HepG2 (cell line): ENCODE data around the gene KARS1. TPM values are rescaled to one million over a fixed set of nuclear protein-coding genes. Genes with fewer than 3 reads are reported as not detected.

Source experiments
- ATAC-seq: fragments of 200-7000 bp; cut with Tn5 transposase; 3 replicates; pipeline ENCODE4 v1.9.1; 2020; ENCODE audit warnings: mild to moderate bottlenecking, moderate library complexity
- BruUV-seq: library from RNA; stranded (reverse); fragments of 400-500 nt; replicated peaks from 2 replicates; lab custom pipeline; 2021; lab: Mats Ljungman, UMichigan
- CTCF ChIA-PET: fragments of 300-600 bp; formaldehyde crosslinking; extraction: SDS; loops from one replicate; lab custom pipeline; 2021; ENCODE audit warnings: low total read pairs, inconsistent platforms, low intra/inter-chr PET ratio; lab: Yijun Ruan, JAX
- POLR2A ChIA-PET: fragments of 350-600 bp; sonication (Branson Sonifier 250); formaldehyde crosslinking; loops from one replicate; lab custom pipeline; 2020; ENCODE audit warnings: antibody characterized with exemption, inconsistent platforms; lab: Yijun Ruan, JAX
- DNase-seq: peaks from one replicate; pipeline ENCODE4 v3.0.0-alpha.2; 2015; ENCODE audit warnings: low spot score
- FAIRE-seq: peaks from 3 replicates; lab custom pipeline; 2011; peaks lifted over from hg19 to GRCh38; lab: Jason Lieb, UNC
- H2AFZ ChIP-seq: one replicate; pipeline ENCODE4 v1.6.1; 2011; ENCODE audit warnings: low read length, inconsistent platforms
- H3K27ac ChIP-seq: fragments of 300-600 bp; 3 replicates; pipeline ENCODE4 v1.8.0; 2011; ENCODE audit warnings: mixed run types, mild to moderate bottlenecking, mixed read lengths, low read length, inconsistent platforms; ENCODE audit not compliant: insufficient read depth; ENCODE audit errors: extremely low read length
- H3K27me3 ChIP-seq, 2 experiments: fragments of 200-600 bp in 1 of 2; 2 replicates in 1 of 2; 3 replicates in 1 of 2; pipeline versions ENCODE4 v1.6.0 to v1.8.0; 2011; ENCODE audit warnings: low read length in 2 of 2, mild to moderate bottlenecking in 2 of 2, moderate library complexity in 2 of 2, inconsistent platforms in 1 of 2; ENCODE audit not compliant: insufficient read depth in 2 of 2, control insufficient read depth in 1 of 2
- H3K36me3 ChIP-seq, 2 experiments: fragments of 200-600 bp in 1 of 2; replicated peaks in 1 of 2; 2 replicates in 1 of 2; 3 replicates in 1 of 2; pipeline versions ENCODE4 v1.5.1 to v1.8.0; 2011; ENCODE audit warnings: low read length in 2 of 2, inconsistent platforms in 1 of 2; ENCODE audit not compliant: insufficient read depth in 2 of 2, control insufficient read depth in 1 of 2
- H3K4me1 ChIP-seq: 2 replicates; pipeline ENCODE4 v1.5.1; 2012; ENCODE audit warnings: low read length, inconsistent platforms; ENCODE audit not compliant: insufficient read depth
- H3K4me2 ChIP-seq: 2 replicates; pipeline ENCODE4 v1.6.0; 2011; ENCODE audit warnings: low read depth, low read length, inconsistent platforms
- H3K4me3 ChIP-seq, 3 experiments: fragments of 200-600 bp in 1 of 3; sonication (generic), shearing (Covaris generic) in 1 of 3; replicated peaks in 1 of 3; 2 replicates each; pipeline ENCODE4 v1.5.1; 2011 to 2016; ENCODE audit warnings: low read length in 3 of 3, inconsistent platforms in 2 of 3, low read depth in 2 of 3, mild to moderate bottlenecking in 2 of 3, control low read depth in 1 of 3, mixed read lengths in 1 of 3; ENCODE audit not compliant: insufficient read depth in 1 of 3
- H3K79me2 ChIP-seq: one replicate; pipeline ENCODE4 v1.6.1; 2011; ENCODE audit warnings: low read length, inconsistent platforms; ENCODE audit not compliant: insufficient read depth
- H3K9ac ChIP-seq: 2 replicates; pipeline ENCODE4 v1.6.0; 2011; ENCODE audit warnings: mild to moderate bottlenecking, low read depth, low read length, inconsistent platforms; ENCODE audit not compliant: insufficient read depth
- H3K9me3 ChIP-seq: 2 replicates; pipeline ENCODE4 v1.5.1; 2012; ENCODE audit warnings: mild to moderate bottlenecking, low read length
- H4K20me1 ChIP-seq: 2 replicates; pipeline ENCODE4 v1.6.0; 2011; ENCODE audit warnings: inconsistent platforms, mild to moderate bottlenecking, low read length, moderate library complexity; ENCODE audit not compliant: insufficient read depth
- ARID5B ChIP-seq: IDR thresholded peaks from 2 replicates; pipeline ENCODE4 v1.4.0; 2020; ENCODE audit warnings: mild to moderate bottlenecking, missing genetic modification reagents
- JARID2 ChIP-seq: sonication (generic); formaldehyde crosslinking; IDR thresholded peaks from 2 replicates; pipeline ENCODE4 v1.8.1; 2023; ENCODE audit warnings: missing genetic modification reagents, inconsistent platforms; ENCODE audit not compliant: insufficient replicate concordance
- KLF11 ChIP-seq: IDR thresholded peaks from 2 replicates; pipeline ENCODE4 v1.6.1; 2016; ENCODE audit warnings: missing compliant biosample characterization
- KLF9 ChIP-seq: IDR thresholded peaks from 2 replicates; pipeline ENCODE4 v1.6.1; 2016; ENCODE audit warnings: low read depth
- SP140L ChIP-seq: sonication (generic); formaldehyde crosslinking; IDR thresholded peaks from 2 replicates; pipeline ENCODE4 v1.4.0; 2020; ENCODE audit warnings: missing genetic modification reagents, borderline replicate concordance
- SPEN ChIP-seq: sonication (generic); formaldehyde crosslinking; IDR thresholded peaks from 2 replicates; pipeline ENCODE4 v1.5.1; 2020; ENCODE audit warnings: low read depth, mild to moderate bottlenecking, missing genetic modification reagents
- ZMYM3 ChIP-seq: sonication (generic); formaldehyde crosslinking; IDR thresholded peaks from 2 replicates; pipeline ENCODE4 v1.5.1; 2020; ENCODE audit warnings: mild to moderate bottlenecking, missing genetic modification reagents
- ZNF589 ChIP-seq: sonication (generic); formaldehyde crosslinking; conservative IDR thresholded peaks from 2 replicates; pipeline ENCODE4 v1.8.0; 2022; ENCODE audit warnings: mild to moderate bottlenecking, moderate library complexity, missing genetic modification reagents
- ZNF766 ChIP-seq: sonication (generic); formaldehyde crosslinking; IDR thresholded peaks from 2 replicates; pipeline ENCODE4 v1.5.0; 2020; ENCODE audit warnings: missing genetic modification reagents, borderline replicate concordance
- WGBS: methylation state at CpG from one replicate; pipeline ENCODE4 v1.1.6; 2017; ENCODE audit warnings: low lambda C conversion rate; 5-methylcytosine and 5-hydroxymethylcytosine counted together
- in situ Hi-C: cut with HindIII; loops from 2 replicates; pipeline ENCODE4 v1.10.0; 2017; ENCODE audit warnings: low pct_unique_long_range_greater_than_20kb; ENCODE audit not compliant: extremely low pct_ligation_motif_present
- intact Hi-C: fragments of 100-400 bp; cut with micrococcal nuclease; formaldehyde crosslinking; loops from one replicate; pipeline ENCODE4 v1.10.0; 2022; ENCODE audit not compliant: unreplicated experiment
- polyA plus RNA-seq, 8 experiments: library from polyadenylated mRNA; depleted of rRNA in 3 of 8; stranded (reverse) in 7 of 8; unstranded in 1 of 8; fragments of >200 nt; fragmentation: Illumina TruSeq in 4 of 8; extraction: Trizol in 4 of 8; gene quantifications; 2 replicates each; pipeline versions ENCODE4 v1.2.1 to v1.2.3, GENCODE V29; 2011 to 2016; ENCODE audit warnings: low read depth in 4 of 8, missing spikeins in 1 of 8, mixed read lengths in 1 of 8; ENCODE audit not compliant: insufficient read depth in 1 of 8
- total RNA-seq, 5 experiments: library from RNA; depleted of rRNA; stranded (reverse); fragments of >200 nt; fragmentation: Illumina TruSeq; extraction: Trizol; gene quantifications; 2 replicates each; pipeline ENCODE4 v1.2.3, GENCODE V29; 2016; ENCODE audit warnings: low read depth in 1 of 5
- TF ChIP-seq, protein P1 (sequence below): IDR thresholded peaks from 2 replicates; pipeline ENCODE4 v1.6.1; 2016; ENCODE audit warnings: low read depth, control low read depth
- TF ChIP-seq, protein P2 (sequence below): sonication (generic); formaldehyde crosslinking; IDR thresholded peaks from 2 replicates; pipeline ENCODE4 v1.5.0; 2020; ENCODE audit warnings: mild to moderate bottlenecking, missing genetic modification reagents, borderline replicate concordance

KARS1 gene
- total and polyA plus RNA-seq, 2 of the 13 experiments (the other 11 are each of a cell fraction or from before 2014, with no cell fraction given) = 141 to 276 TPM

- H3K4me2 ChIP-seq = no peak overlapping the region
- no peaks in the 10 kb centered on the region for H3K9me3 ChIP-seq
- H3K27me3 ChIP-seq = no peaks in the 10 kb centered on the region
- no TSS peak for BruUV-seq
- 94% methylated on average over 2 of the region's 2 CpGs for WGBS
- in situ Hi-C loops = no loop called here
- no peaks in the 10 kb centered on the region for H4K20me1 ChIP-seq
- intact Hi-C loops = no loop called here
- ChIA-PET CTCF (no interaction called here), POLR2A (no interaction called here)
- DNase-seq = no peak
- 0 out of 2 replicates have a peak, but pooled peaks cover 3% of the 10 kb centered on the region for H3K4me1 ChIP-seq
- H3K27ac ChIP-seq = no peak overlapping the region
- H2AFZ ChIP-seq = no peak overlapping the region
- H3K9ac ChIP-seq = no peak overlapping the region
- H3K4me3 ChIP-seq = no peak overlapping the region
- H3K79me2 ChIP-seq = no peaks in the 10 kb centered on the region
- no peak for ATAC-seq
- no peak for FAIRE-seq
- TF ChIP-seq ARID5B (CRISPR knock-in tag) (no peak), KLF11 (CRISPR knock-in tag) (no peak), KLF9 (CRISPR knock-in tag) (no peak), ZMYM3 (no peak), ZNF589 (CRISPR knock-in tag) (no peak), SPEN (CRISPR knock-in tag) (no peak), JARID2 (CRISPR knock-in tag) (no peak), ZNF766 (CRISPR knock-in tag) (no peak), SP140L (no peak)
- TF ChIP-seq, protein P1, sequence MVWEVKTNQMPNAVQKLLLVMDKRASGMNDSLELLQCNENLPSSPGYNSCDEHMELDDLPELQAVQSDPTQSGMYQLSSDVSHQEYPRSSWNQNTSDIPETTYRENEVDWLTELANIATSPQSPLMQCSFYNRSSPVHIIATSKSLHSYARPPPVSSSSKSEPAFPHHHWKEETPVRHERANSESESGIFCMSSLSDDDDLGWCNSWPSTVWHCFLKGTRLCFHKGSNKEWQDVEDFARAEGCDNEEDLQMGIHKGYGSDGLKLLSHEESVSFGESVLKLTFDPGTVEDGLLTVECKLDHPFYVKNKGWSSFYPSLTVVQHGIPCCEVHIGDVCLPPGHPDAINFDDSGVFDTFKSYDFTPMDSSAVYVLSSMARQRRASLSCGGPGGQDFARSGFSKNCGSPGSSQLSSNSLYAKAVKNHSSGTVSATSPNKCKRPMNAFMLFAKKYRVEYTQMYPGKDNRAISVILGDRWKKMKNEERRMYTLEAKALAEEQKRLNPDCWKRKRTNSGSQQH (CRISPR knock-in tag) = no peak
- TF ChIP-seq, protein P2, sequence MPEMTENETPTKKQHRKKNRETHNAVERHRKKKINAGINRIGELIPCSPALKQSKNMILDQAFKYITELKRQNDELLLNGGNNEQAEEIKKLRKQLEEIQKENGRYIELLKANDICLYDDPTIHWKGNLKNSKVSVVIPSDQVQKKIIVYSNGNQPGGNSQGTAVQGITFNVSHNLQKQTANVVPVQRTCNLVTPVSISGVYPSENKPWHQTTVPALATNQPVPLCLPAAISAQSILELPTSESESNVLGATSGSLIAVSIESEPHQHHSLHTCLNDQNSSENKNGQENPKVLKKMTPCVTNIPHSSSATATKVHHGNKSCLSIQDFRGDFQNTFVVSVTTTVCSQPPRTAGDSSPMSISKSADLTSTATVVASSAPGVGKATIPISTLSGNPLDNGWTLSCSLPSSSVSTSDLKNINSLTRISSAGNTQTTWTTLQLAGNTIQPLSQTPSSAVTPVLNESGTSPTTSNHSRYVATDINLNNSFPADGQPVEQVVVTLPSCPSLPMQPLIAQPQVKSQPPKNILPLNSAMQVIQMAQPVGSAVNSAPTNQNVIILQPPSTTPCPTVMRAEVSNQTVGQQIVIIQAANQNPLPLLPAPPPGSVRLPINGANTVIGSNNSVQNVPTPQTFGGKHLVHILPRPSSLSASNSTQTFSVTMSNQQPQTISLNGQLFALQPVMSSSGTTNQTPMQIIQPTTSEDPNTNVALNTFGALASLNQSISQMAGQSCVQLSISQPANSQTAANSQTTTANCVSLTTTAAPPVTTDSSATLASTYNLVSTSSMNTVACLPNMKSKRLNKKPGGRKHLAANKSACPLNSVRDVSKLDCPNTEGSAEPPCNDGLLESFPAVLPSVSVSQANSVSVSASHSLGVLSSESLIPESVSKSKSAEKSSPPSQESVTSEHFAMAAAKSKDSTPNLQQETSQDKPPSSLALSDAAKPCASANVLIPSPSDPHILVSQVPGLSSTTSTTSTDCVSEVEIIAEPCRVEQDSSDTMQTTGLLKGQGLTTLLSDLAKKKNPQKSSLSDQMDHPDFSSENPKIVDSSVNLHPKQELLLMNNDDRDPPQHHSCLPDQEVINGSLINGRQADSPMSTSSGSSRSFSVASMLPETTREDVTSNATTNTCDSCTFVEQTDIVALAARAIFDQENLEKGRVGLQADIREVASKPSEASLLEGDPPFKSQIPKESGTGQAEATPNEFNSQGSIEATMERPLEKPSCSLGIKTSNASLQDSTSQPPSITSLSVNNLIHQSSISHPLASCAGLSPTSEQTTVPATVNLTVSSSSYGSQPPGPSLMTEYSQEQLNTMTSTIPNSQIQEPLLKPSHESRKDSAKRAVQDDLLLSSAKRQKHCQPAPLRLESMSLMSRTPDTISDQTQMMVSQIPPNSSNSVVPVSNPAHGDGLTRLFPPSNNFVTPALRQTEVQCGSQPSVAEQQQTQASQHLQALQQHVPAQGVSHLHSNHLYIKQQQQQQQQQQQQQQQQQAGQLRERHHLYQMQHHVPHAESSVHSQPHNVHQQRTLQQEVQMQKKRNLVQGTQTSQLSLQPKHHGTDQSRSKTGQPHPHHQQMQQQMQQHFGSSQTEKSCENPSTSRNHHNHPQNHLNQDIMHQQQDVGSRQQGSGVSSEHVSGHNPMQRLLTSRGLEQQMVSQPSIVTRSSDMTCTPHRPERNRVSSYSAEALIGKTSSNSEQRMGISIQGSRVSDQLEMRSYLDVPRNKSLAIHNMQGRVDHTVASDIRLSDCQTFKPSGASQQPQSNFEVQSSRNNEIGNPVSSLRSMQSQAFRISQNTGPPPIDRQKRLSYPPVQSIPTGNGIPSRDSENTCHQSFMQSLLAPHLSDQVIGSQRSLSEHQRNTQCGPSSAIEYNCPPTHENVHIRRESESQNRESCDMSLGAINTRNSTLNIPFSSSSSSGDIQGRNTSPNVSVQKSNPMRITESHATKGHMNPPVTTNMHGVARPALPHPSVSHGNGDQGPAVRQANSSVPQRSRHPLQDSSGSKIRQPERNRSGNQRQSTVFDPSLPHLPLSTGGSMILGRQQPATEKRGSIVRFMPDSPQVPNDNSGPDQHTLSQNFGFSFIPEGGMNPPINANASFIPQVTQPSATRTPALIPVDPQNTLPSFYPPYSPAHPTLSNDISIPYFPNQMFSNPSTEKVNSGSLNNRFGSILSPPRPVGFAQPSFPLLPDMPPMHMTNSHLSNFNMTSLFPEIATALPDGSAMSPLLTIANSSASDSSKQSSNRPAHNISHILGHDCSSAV = no peak
- peaks cover 10 to 46% of the 10 kb centered on the region in 2 experiments; a peak in 4 of 5 replicates for H3K36me3 ChIP-seq
These were observed 31.8 kb downstream of the KARS1 start for GRCh38 chr16:75615619-75616018.
